Kidney epithelial cell (primary cell): ENCODE data around the gene PDE3A. TPM values are rescaled to one million over a fixed set of nuclear protein-coding genes. Genes with fewer than 3 reads are reported as not detected.
"Not testable (repeated sequence)": the region's sequence is repeated elsewhere in the genome, so short reads cannot be mapped to it uniquely, and the experiment has no call there.

Experiments
- DNase-seq: peaks from one replicate; pipeline ENCODE4 v3.0.0-alpha.2; 2010; ENCODE audit warnings: low read depth
- H3K27me3 ChIP-seq: 2 replicates; pipeline ENCODE4 v1.6.0; 2011; ENCODE audit warnings: low read length; ENCODE audit not compliant: control insufficient read depth, insufficient read depth
- H3K36me3 ChIP-seq: 2 replicates; pipeline ENCODE4 v1.5.1; 2011; ENCODE audit warnings: low read length; ENCODE audit not compliant: control insufficient read depth, insufficient read depth
- H3K4me3 ChIP-seq: 2 replicates; pipeline ENCODE4 v1.5.1; 2011; ENCODE audit warnings: low read depth, mild to moderate bottlenecking, control low read depth, low read length
- CTCF ChIP-seq: IDR thresholded peaks from 2 replicates; pipeline ENCODE4 v1.5.1; 2011; ENCODE audit warnings: mild to moderate bottlenecking, moderate library complexity, low read length, control low read depth, inconsistent platforms; ENCODE audit not compliant: insufficient read depth, poor library complexity, severe bottlenecking
- total RNA-seq: library from RNA; depleted of rRNA; stranded (reverse); fragments of >200 nt; gene quantifications from 2 replicates; pipeline ENCODE4 v1.2.3, GENCODE V29; 2015

The PDE3A gene
- total RNA-seq, 1 donor from 2014 or later, result 1.8 TPM

GRCh38 chr12:20375560-20375959 lies 7.2 kb downstream of the PDE3A start:
- no peak for DNase-seq
- Histone ChIP-seq H3K4me3 (no peak overlapping the region), H3K27me3 (no peaks in the 10 kb centered on the region), H3K36me3 (no peaks in the 10 kb centered on the region)
- TF ChIP-seq CTCF, result no peak

- Histone ChIP-seq H3K4me3 (no peak overlapping the region), H3K27me3 (no peaks in the 10 kb centered on the region), H3K36me3 (no peaks in the 10 kb centered on the region)
- no peak for DNase-seq
- TF ChIP-seq CTCF, result peak; percentile 31
Measured at GRCh38 chr12:20376984-20377383, 8.6 kb downstream of the PDE3A start.

- Histone ChIP-seq H3K36me3 (no peaks in the 10 kb centered on the region), H3K27me3 (no peaks in the 10 kb centered on the region), H3K4me3 (no peak overlapping the region)
- DNase-seq, result no peak
- TF ChIP-seq CTCF, result no peak
Measured at GRCh38 chr12:20377750-20378149, 9.4 kb downstream of the PDE3A start.

- DNase-seq, result no peak
- no peaks in the 10 kb centered on the region for H3K27me3 ChIP-seq
- H3K36me3 ChIP-seq, result no peaks in the 10 kb centered on the region
- H3K4me3 ChIP-seq, result no peak overlapping the region
- no peak for TF ChIP-seq CTCF
Measured at GRCh38 chr12:20382117-20382516, 13.8 kb downstream of the PDE3A start.

- TF ChIP-seq CTCF, result no peak
- Histone ChIP-seq H3K36me3 (no peaks in the 10 kb centered on the region), H3K27me3 (no peaks in the 10 kb centered on the region), H3K4me3 (no peak overlapping the region)
- DNase-seq, result no peak
Measured at GRCh38 chr12:20383612-20384011, 15.3 kb downstream of the PDE3A start.

GRCh38 chr12:20384836-20385235 lies 16.5 kb downstream of the PDE3A start:
- not testable (repeated sequence) for DNase-seq, H3K27me3 ChIP-seq, H3K4me3 ChIP-seq, H3K36me3 ChIP-seq
